ENCODE data around the gene KAT6B.

GRCh38 chr10:75018686-75019307 is 192.4 kb downstream of the KAT6B start:
- TF ChIP-seq SMC3 (conservative IDR thresholded peaks at IDR 0.05; ENCODE audit: poor library complexity) (no peak), CTCF (IDR thresholded peaks at IDR 0.05; ENCODE audit: poor library complexity, severe bottlenecking) (no peak), RAD21 (conservative IDR thresholded peaks at IDR 0.05) (no peak), EP300 (conservative IDR thresholded peaks at IDR 0.05; ENCODE audit: poor library complexity, severe bottlenecking) (no peak)
